Neuronal stem cell (in vitro differentiated cells): ENCODE results near the gene MAP2K7.
"Not testable (repeated sequence)": the region's sequence is repeated elsewhere in the genome, so short reads cannot be mapped to it uniquely, and the experiment has no call there.

Source experiments
- DNase-seq: peaks from one replicate; pipeline ENCODE4 v3.0.0-alpha.2; 2013; ENCODE audit warnings: low spot score
- H2AFZ ChIP-seq: one replicate; pipeline ENCODE4 v1.6.1; 2013; ENCODE audit warnings: mild to moderate bottlenecking, low read length, inconsistent platforms
- H2AK5ac ChIP-seq: 2 replicates; pipeline ENCODE4 v1.6.1; 2013; ENCODE audit warnings: low read depth, mild to moderate bottlenecking, inconsistent platforms, low read length, moderate library complexity, mixed read lengths
- H2BK120ac ChIP-seq: 2 replicates; pipeline ENCODE4 v1.6.1; 2013; ENCODE audit warnings: low read depth, mild to moderate bottlenecking, inconsistent platforms, low read length, moderate library complexity, mixed read lengths
- H2BK12ac ChIP-seq: one replicate; pipeline ENCODE4 v1.6.1; 2013; ENCODE audit warnings: low read length, inconsistent platforms
- H2BK15ac ChIP-seq: 2 replicates; pipeline ENCODE4 v1.6.1; 2013; ENCODE audit warnings: mild to moderate bottlenecking, low read length, inconsistent platforms, mixed read lengths
- H2BK5ac ChIP-seq: one replicate; pipeline ENCODE4 v1.6.1; 2013; ENCODE audit warnings: inconsistent platforms, mild to moderate bottlenecking, low read length, moderate library complexity
- H3K14ac ChIP-seq: one replicate; pipeline ENCODE4 v1.6.1; 2013; ENCODE audit warnings: low read length, inconsistent platforms
- H3K18ac ChIP-seq: 2 replicates; pipeline ENCODE4 v1.6.1; 2013; ENCODE audit warnings: low read length, inconsistent platforms
- H3K23ac ChIP-seq: 2 replicates; pipeline ENCODE4 v1.6.1; 2013; ENCODE audit warnings: low read depth, mild to moderate bottlenecking, mixed read lengths, low read length, inconsistent platforms; ENCODE audit not compliant: poor library complexity
- H3K27ac ChIP-seq: replicated peaks from 3 replicates; pipeline ENCODE4 v1.5.1; 2013; ENCODE audit warnings: low read length, inconsistent platforms
- H3K27me3 ChIP-seq, 3 experiments: 2 replicates each; pipeline ENCODE4 v1.6.1; 2013; ENCODE audit warnings: low read length in 3 of 3, mild to moderate bottlenecking in 2 of 3, inconsistent platforms in 1 of 3, low read depth in 1 of 3, mixed read lengths in 1 of 3, moderate library complexity in 1 of 3; ENCODE audit not compliant: control insufficient read depth in 3 of 3, insufficient read depth in 3 of 3
- H3K36me3 ChIP-seq, 2 donors: replicated peaks in 1 of 2; 2 replicates each; pipeline ENCODE4 v1.6.1; 2013; ENCODE audit warnings: low read length in 2 of 2; ENCODE audit not compliant: control insufficient read depth in 2 of 2, insufficient read depth in 2 of 2
- H3K4ac ChIP-seq: 2 replicates; pipeline ENCODE4 v1.6.1; 2013; ENCODE audit warnings: inconsistent platforms, mild to moderate bottlenecking, low read length, moderate library complexity
- H3K4me1 ChIP-seq, 2 donors: 1 replicate in 1 of 2; 2 replicates in 1 of 2; pipeline ENCODE4 v1.6.1; 2013; ENCODE audit warnings: low read length in 2 of 2, low read depth in 1 of 2; ENCODE audit not compliant: control insufficient read depth in 2 of 2, insufficient read depth in 1 of 2
- H3K4me2 ChIP-seq: one replicate; pipeline ENCODE4 v1.6.1; 2013; ENCODE audit warnings: mild to moderate bottlenecking, low read length, inconsistent platforms; ENCODE audit not compliant: insufficient read depth, poor library complexity, severe bottlenecking
- H3K4me3 ChIP-seq, 2 donors: 2 replicates each; pipeline ENCODE4 v1.5.1; 2013; ENCODE audit warnings: low read length in 2 of 2, mild to moderate bottlenecking in 2 of 2, inconsistent platforms in 1 of 2, moderate library complexity in 1 of 2
- H3K79me1 ChIP-seq: one replicate; pipeline ENCODE4 v1.6.1; 2013; ENCODE audit warnings: low read depth, mild to moderate bottlenecking, inconsistent platforms, low read length, moderate library complexity
- H3K9ac ChIP-seq: one replicate; pipeline ENCODE4 v1.6.1; 2013; ENCODE audit warnings: mild to moderate bottlenecking, low read depth, low read length, inconsistent platforms; ENCODE audit not compliant: poor library complexity
- H3K9me3 ChIP-seq, 2 donors: replicated peaks in 1 of 2; 2 replicates each; pipeline versions ENCODE3 to v1.6.1; 2013; ENCODE audit warnings: low read length in 2 of 2, mild to moderate bottlenecking in 2 of 2, inconsistent platforms in 1 of 2, low read depth in 1 of 2, mixed read lengths in 1 of 2, moderate library complexity in 1 of 2; ENCODE audit not compliant: control insufficient read depth in 2 of 2, insufficient read depth in 1 of 2
- H4K8ac ChIP-seq: one replicate; pipeline ENCODE4 v1.6.1; 2013; ENCODE audit warnings: low read depth, mild to moderate bottlenecking, inconsistent platforms, low read length, moderate library complexity
- H4K91ac ChIP-seq: one replicate; pipeline ENCODE4 v1.6.1; 2013; ENCODE audit warnings: low read length, low read depth, mild to moderate bottlenecking, inconsistent platforms; ENCODE audit not compliant: poor library complexity
- WGBS, 2 donors: extraction: QIAGEN DNeasy Blood & Tissue Kit; methylation state at CpG; one replicate each; pipeline ENCODE4 v1.1.7; 2013; ENCODE audit warnings: missing lambda C conversion rate in 2 of 2, mixed read lengths in 1 of 2; ENCODE audit not compliant: insufficient read length in 2 of 2, insufficient replicate concordance in 1 of 2; ENCODE audit errors: extremely low coverage in 2 of 2; 5-methylcytosine and 5-hydroxymethylcytosine counted together

MAP2K7 gene

GRCh38 chr19:7927605-7928333, 24.1 kb downstream of the MAP2K7 start:
- DNase-seq = no peak
- peak overlapping the region; percentile 58 for H2BK12ac ChIP-seq

GRCh38 chr19:7928334-7928706, 24.6 kb downstream of the MAP2K7 start:
- Histone ChIP-seq H4K8ac (no peak overlapping the region), H3K9ac (peak overlapping the region; percentile 80), H3K4ac (no peak overlapping the region), H2BK120ac (no peak overlapping the region), H3K27ac (no peak overlapping the region), H2AFZ (no peak overlapping the region), H3K4me1 (peaks cover 8 to 17% of the 10 kb centered on the region in 2 donors), H3K27me3 (no peaks in the 10 kb centered on the region), H3K36me3 (peaks cover 29 to 62% of the 10 kb centered on the region in 2 donors), H3K18ac (no peak overlapping the region), H2AK5ac (no peak overlapping the region), H3K4me2 (no peak overlapping the region), H3K23ac (no peak overlapping the region), H3K9me3 (no peaks in the 10 kb centered on the region), H2BK5ac (peak overlapping the region; percentile 75), H4K91ac (peak overlapping the region; percentile 53), H2BK12ac (no peak overlapping the region), H2BK15ac (no peak overlapping the region), H3K4me3 (no peak overlapping the region), H3K79me1 (peaks cover 16% of the 10 kb centered on the region), H3K14ac (no peak overlapping the region)
- DNase-seq = no peak
- no CpG with 5 or more reads among the region's 9 CpGs for WGBS, 2 donors

More at GRCh38 chr19:7927605-7928333, 24.1 kb downstream of the MAP2K7 start:
- H2AK5ac ChIP-seq = peak overlapping the region; percentile 14
- H4K91ac ChIP-seq = peak overlapping the region; percentile 53
- no peak overlapping the region for H3K27ac ChIP-seq
- peak overlapping the region; percentile 75 for H2BK5ac ChIP-seq
- no peak overlapping the region for H2AFZ ChIP-seq
- H3K4ac ChIP-seq = no peak overlapping the region
- H2BK15ac ChIP-seq = no peak overlapping the region
- H3K18ac ChIP-seq = no peak overlapping the region
- H3K14ac ChIP-seq = no peak overlapping the region
- H3K4me1 ChIP-seq = peaks cover 8 to 17% of the 10 kb centered on the region in 2 donors
- peak overlapping the region; percentile 80 for H3K9ac ChIP-seq
- H3K23ac ChIP-seq = peak overlapping the region; percentile 52
- H3K79me1 ChIP-seq = peaks cover 17% of the 10 kb centered on the region
- H3K4me3 ChIP-seq = peak overlapping the region in 1 of 2 donors; percentile 59
- no peaks in the 10 kb centered on the region for H3K9me3 ChIP-seq
- H3K36me3 ChIP-seq = peaks cover 29 to 62% of the 10 kb centered on the region in 2 donors
- WGBS, 2 donors = no CpG with 5 or more reads among the region's 23 CpGs
- no peak overlapping the region for H4K8ac ChIP-seq
- no peak overlapping the region for H3K4me2 ChIP-seq
- no peaks in the 10 kb centered on the region for H3K27me3 ChIP-seq
- H2BK120ac ChIP-seq = no peak overlapping the region

- no peak overlapping the region for H3K4me2 ChIP-seq
- no peak for DNase-seq
- peak overlapping the region; percentile 41 for H2BK12ac ChIP-seq
- no peak overlapping the region for H3K4me3 ChIP-seq
- no peaks in the 10 kb centered on the region for H3K27me3 ChIP-seq
- no peak overlapping the region for H3K27ac ChIP-seq
- WGBS, 2 donors = no CpG with 5 or more reads among the region's 24 CpGs
- H3K79me1 ChIP-seq = peaks cover 9% of the 10 kb centered on the region
- no peak overlapping the region for H3K4ac ChIP-seq
- H3K9ac ChIP-seq = no peak overlapping the region
- H4K8ac ChIP-seq = no peak overlapping the region
- peaks cover 31 to 62% of the 10 kb centered on the region in 2 donors for H3K36me3 ChIP-seq
- H3K4me1 ChIP-seq = peaks cover 6 to 17% of the 10 kb centered on the region in 2 donors
- no peak overlapping the region for H3K14ac ChIP-seq
- H2AFZ ChIP-seq = no peak overlapping the region
- H2AK5ac ChIP-seq = no peak overlapping the region
- H2BK15ac ChIP-seq = peak overlapping the region; percentile 75
- H3K18ac ChIP-seq = no peak overlapping the region
- no peak overlapping the region for H3K23ac ChIP-seq
- no peak overlapping the region for H2BK120ac ChIP-seq
- H4K91ac ChIP-seq = no peak overlapping the region
- H3K9me3 ChIP-seq = no peaks in the 10 kb centered on the region
- H2BK5ac ChIP-seq = no peak overlapping the region
Measured at GRCh38 chr19:7928741-7929701, 25.3 kb downstream of the MAP2K7 start.

GRCh38 chr19:7930030-7930429, 26.4 kb downstream of the MAP2K7 start:
- H3K4ac ChIP-seq, H3K79me1 ChIP-seq, H2BK5ac ChIP-seq: not testable (repeated sequence)

More at GRCh38 chr19:7930030-7930429, 26.4 kb downstream of the MAP2K7 start:
- not testable (repeated sequence) for H3K4me3 ChIP-seq, H4K91ac ChIP-seq, H3K9ac ChIP-seq, H2AFZ ChIP-seq, DNase-seq, H3K9me3 ChIP-seq, H3K4me2 ChIP-seq, H3K14ac ChIP-seq, H2BK12ac ChIP-seq, H3K18ac ChIP-seq, H4K8ac ChIP-seq, H2BK15ac ChIP-seq, H3K27ac ChIP-seq, H3K27me3 ChIP-seq, H2BK120ac ChIP-seq, H3K23ac ChIP-seq, H2AK5ac ChIP-seq
- Histone ChIP-seq H3K36me3 (peaks cover 34 to 68% of the 10 kb centered on the region in 2 donors), H3K4me1 (peaks cover 4 to 13% of the 10 kb centered on the region in 2 donors)
- no CpG with 5 or more reads among the region's 11 CpGs for WGBS, 2 donors
